Right lobe of liver (tissue), 6 donors: ENCODE measurements around the gene TAP2. TPM values are rescaled to one million over a fixed set of nuclear protein-coding genes. Genes with fewer than 3 reads are reported as not detected.

ENCODE experiments used
- ATAC-seq, 4 donors: fragments of 200-7000 bp; cut with Tn5 transposase; one replicate each; pipeline ENCODE4 v1.9.1; 2020; ENCODE audit warnings: mild to moderate bottlenecking in 4 of 4, moderate library complexity in 4 of 4
- DNase-seq, 3 donors: peaks; one replicate each; pipeline ENCODE4 v3.0.0-alpha.2; 2020
- H3K27ac ChIP-seq, 3 donors: fragments of 200-600 bp; one replicate each; pipeline ENCODE4 v1.8.0; 2022
- H3K27me3 ChIP-seq, 2 donors: fragments of 200-600 bp; one replicate each; pipeline ENCODE4 v1.8.0; 2022
- H3K36me3 ChIP-seq, 4 donors: fragments of 200-600 bp; sonication (generic) in 1 of 4; one replicate each; pipeline versions ENCODE4 v1.5.1 to v1.8.0; 2017 to 2022; ENCODE audit warnings: control low read depth in 1 of 4
- H3K4me1 ChIP-seq, 4 donors: fragments of 200-600 bp; sonication (generic) in 1 of 4; one replicate each; pipeline versions ENCODE4 v1.5.1 to v1.8.0; 2017 to 2022; ENCODE audit warnings: control low read depth in 1 of 4
- H3K4me3 ChIP-seq, 3 donors: fragments of 200-600 bp; one replicate each; pipeline ENCODE4 v1.8.0; 2022
- H3K9me3 ChIP-seq, 4 donors: fragments of 200-600 bp; sonication (generic) in 1 of 4; one replicate each; pipeline versions ENCODE4 v1.5.1 to v1.8.0; 2017 to 2022; ENCODE audit warnings: control low read depth in 1 of 4
- CTCF ChIP-seq, 4 donors: fragments of 200-600 bp in 3 of 4; fragments of 450-650 bp in 1 of 4; IDR thresholded peaks; one replicate each; pipeline versions ENCODE4 v1.5.1 to v1.8.0; 2016 to 2022; ENCODE audit warnings: antibody characterized with exemption in 4 of 4, mild to moderate bottlenecking in 2 of 4
- POLR2A ChIP-seq: fragments of 450-650 bp; IDR thresholded peaks from one replicate; pipeline ENCODE4 v1.6.1; 2017; ENCODE audit warnings: antibody characterized with exemption, mild to moderate bottlenecking
- WGBS: methylation state at CpG from one replicate; pipeline ENCODE4 v1.1.6; 2018; ENCODE audit warnings: low coverage, low lambda C conversion rate; ENCODE audit not compliant: insufficient coverage; ENCODE audit errors: missing lambda C conversion rate; 5-methylcytosine and 5-hydroxymethylcytosine counted together
- intact Hi-C, 2 donors: fragments of 100-400 bp; cut with DNase I; formaldehyde crosslinking; loops; one replicate each; pipeline versions ENCODE4 v1.11.2 to v1.14.1; 2022
- total RNA-seq, 6 experiments: library from RNA; depleted of rRNA in 2 of 6; stranded (reverse); fragments of >200 nt in 2 of 6; fragmentation: NEBNext Ultra II Directional in 3 of 6; extraction: Animal tissue kit (Norgen Biotek cat#: 25700) in 3 of 6; gene quantifications; one replicate each; pipeline versions ENCODE4 v1.1.0 to v1.2.4, GENCODE V29; 2016 to 2023
- donor health status: DM: no; HTN: yes; CAD: no.
- donor health status: DM: no; HTN: no; CAD: no.
- donor health status: DM: no; HTN: no; CAD: no.
- donor health status: DM: no; HTN: yes; CAD: no.
- donor health status: DM: no; HTN: yes; CAD: no.

Gene TAP2
- total RNA-seq, 6 experiments from 2014 or later: 8.8 to 20.2 (median 15.9) TPM

GRCh38 chr6:32852844-32853540 lies 14.5 kb upstream of the TAP2 start:
- intact Hi-C loops: no loop called here
- Histone ChIP-seq H3K36me3 (peaks cover 5 to 37% (median 11%) of the 10 kb centered on the region in 4 donors), H3K9me3 (no peaks in the 10 kb centered on the region), H3K27ac (peak overlapping the region; percentile 97 to 99 (median 98)), H3K4me1 (peaks cover 0 to 19% (median 4%) of the 10 kb centered on the region in 4 donors), H3K4me3 (peak overlapping the region; percentile 96 to 99 (median 98)), H3K27me3 (no peaks in the 10 kb centered on the region)
- DNase-seq (peak; percentile 60 to 78 (median 65)), ATAC-seq (peak; percentile 27 to 40 (median 30))
- 0% methylated on average over 7 of the region's 41 CpGs for WGBS
- TF ChIP-seq CTCF (IDR thresholded peaks at IDR 0.05) (no peak), POLR2A (no peak)

GRCh38 chr6:32852018-32852843 lies 13.7 kb upstream of the TAP2 start:
- peaks cover 0 to 19% (median 4%) of the 10 kb centered on the region in 4 donors for H3K4me1 ChIP-seq
- no peak for ATAC-seq
- TF ChIP-seq CTCF (IDR thresholded peaks at IDR 0.05) (no peak), POLR2A (no peak)
- H3K27me3 ChIP-seq: no peaks in the 10 kb centered on the region
- intact Hi-C loops: no loop called here
- H3K27ac ChIP-seq: peak overlapping the region; percentile 97 to 99 (median 98)
- H3K9me3 ChIP-seq: no peaks in the 10 kb centered on the region
- H3K4me3 ChIP-seq: peak overlapping the region; percentile 96 to 99 (median 98)
- H3K36me3 ChIP-seq: peaks cover 5 to 36% (median 14%) of the 10 kb centered on the region in 4 donors
- peak in 1 of 3 donors; percentile 55 for DNase-seq
- WGBS: 29% methylated on average over 15 of the region's 23 CpGs

- ATAC-seq (no peak), DNase-seq (no peak)
- H3K4me3 ChIP-seq: no peak overlapping the region
- H3K36me3 ChIP-seq: peaks cover 10 to 46% (median 18%) of the 10 kb centered on the region in 4 donors
- 84% methylated on average over 4 of the region's 4 CpGs for WGBS
- intact Hi-C loops: no loop called here
- no peak for TF ChIP-seq POLR2A
- no peak for TF ChIP-seq CTCF (IDR thresholded peaks at IDR 0.05)
- no peak overlapping the region for H3K27ac ChIP-seq
- H3K9me3 ChIP-seq: no peaks in the 10 kb centered on the region
- peaks cover 0 to 19% (median 4%) of the 10 kb centered on the region in 4 donors for H3K4me1 ChIP-seq
- H3K27me3 ChIP-seq: no peaks in the 10 kb centered on the region
These were observed 12.5 kb upstream of the TAP2 start for GRCh38 chr6:32851025-32851424.

- TF ChIP-seq CTCF (IDR thresholded peaks at IDR 0.05): no peak
- TF ChIP-seq POLR2A: no peak
- no peak overlapping the region for H3K27ac ChIP-seq
- peaks cover 0 to 16% (median 5%) of the 10 kb centered on the region in 4 donors for H3K4me1 ChIP-seq
- WGBS: 71% methylated on average over 6 of the region's 6 CpGs
- H3K4me3 ChIP-seq: no peak overlapping the region
- intact Hi-C loops: no loop called here
- no peaks in the 10 kb centered on the region for H3K27me3 ChIP-seq
- H3K36me3 ChIP-seq: peaks cover 10 to 52% (median 21%) of the 10 kb centered on the region in 4 donors
- DNase-seq: no peak
- H3K9me3 ChIP-seq: no peaks in the 10 kb centered on the region
- no peak for ATAC-seq
These were observed 10.6 kb upstream of the TAP2 start for GRCh38 chr6:32849126-32849525.
